OCI-LY1 (cell line): ENCODE measurements around the gene ZNF862.

Experiments
- H2AFZ ChIP-seq: fragments of 200-600 bp; sonication (generic), shearing (Covaris generic); 2 replicates; pipeline ENCODE4 v1.6.0; 2014; ENCODE audit warnings: antibody characterized with exemption, mild to moderate bottlenecking, low read length
- H3F3A ChIP-seq: fragments of 200-600 bp; sonication (generic), shearing (Covaris generic); 2 replicates; pipeline ENCODE4 v1.6.0; 2014; ENCODE audit warnings: mild to moderate bottlenecking, antibody characterized with exemption, low read length, moderate library complexity; ENCODE audit not compliant: insufficient read depth
- H3K27ac ChIP-seq: fragments of 200-600 bp; sonication (generic); 2 replicates; pipeline ENCODE4 v1.5.1; 2014; ENCODE audit warnings: low read length, mixed run types, mild to moderate bottlenecking, low read depth; ENCODE audit not compliant: poor library complexity, severe bottlenecking
- H3K27me3 ChIP-seq: fragments of 200-600 bp; sonication (generic); 2 replicates; pipeline ENCODE4 v1.6.0; 2014; ENCODE audit warnings: antibody characterized with exemption, mild to moderate bottlenecking, low read length, moderate library complexity; ENCODE audit not compliant: insufficient read depth
- H3K36me3 ChIP-seq: fragments of 200-600 bp; sonication (generic); 2 replicates; pipeline ENCODE4 v1.6.1; 2014; ENCODE audit warnings: mild to moderate bottlenecking, antibody characterized with exemption, low read length, moderate library complexity, mixed read lengths; ENCODE audit not compliant: insufficient read depth
- H3K4me1 ChIP-seq: fragments of 200-600 bp; sonication (generic); 2 replicates; pipeline ENCODE4 v1.5.1; 2014; ENCODE audit warnings: mild to moderate bottlenecking, low read length, moderate library complexity; ENCODE audit not compliant: insufficient read depth, severe bottlenecking
- H3K4me2 ChIP-seq: fragments of 200-600 bp; sonication (generic), shearing (Covaris generic); 2 replicates; pipeline ENCODE4 v1.6.1; 2014; ENCODE audit warnings: low read length
- H3K4me3 ChIP-seq: fragments of 200-600 bp; sonication (generic); 2 replicates; pipeline ENCODE4 v1.5.1; 2014; ENCODE audit warnings: low read length, low read depth, mild to moderate bottlenecking, mixed read lengths; ENCODE audit not compliant: poor library complexity, severe bottlenecking
- H3K79me2 ChIP-seq: fragments of 200-600 bp; shearing (Covaris generic); 2 replicates; pipeline ENCODE4 v1.6.1; 2016; ENCODE audit warnings: mixed run types, low read length, mixed read lengths; ENCODE audit not compliant: insufficient read depth
- H3K9ac ChIP-seq: fragments of 200-600 bp; sonication (generic), shearing (Covaris generic); 2 replicates; pipeline ENCODE4 v1.6.1; 2014; ENCODE audit warnings: mild to moderate bottlenecking, low read length, mixed read lengths
- H3K9me2 ChIP-seq: fragments of 200-600 bp; sonication (generic), shearing (Covaris generic); 2 replicates; pipeline ENCODE4 v1.6.1; 2014; ENCODE audit warnings: low read depth, mild to moderate bottlenecking, low read length, mixed read lengths
- H3K9me3 ChIP-seq: fragments of 200-600 bp; shearing (Covaris generic); 2 replicates; pipeline ENCODE4 v1.6.1; 2014; ENCODE audit warnings: low read length, mixed read lengths
- H4K20me1 ChIP-seq: fragments of 200-600 bp; sonication (generic), shearing (Covaris generic); 2 replicates; pipeline ENCODE4 v1.6.0; 2016; ENCODE audit warnings: mild to moderate bottlenecking, low read length; ENCODE audit not compliant: insufficient read depth
- EZH2 ChIP-seq: fragments of 200-600 bp; sonication (generic), shearing (Covaris generic); IDR thresholded peaks from 2 replicates; pipeline ENCODE4 v1.8.0; 2017; ENCODE audit warnings: borderline replicate concordance, mixed run types, mild to moderate bottlenecking, antibody characterized with exemption, low read length, moderate library complexity, mixed read lengths
- TF ChIP-seq, protein P1 (sequence below): fragments of 200-600 bp; sonication (generic), shearing (Covaris generic); IDR thresholded peaks from 2 replicates; pipeline ENCODE4 v1.5.1; 2017; ENCODE audit warnings: mild to moderate bottlenecking, antibody characterized with exemption, low read length, moderate library complexity, mixed read lengths

Gene ZNF862

DNA sequence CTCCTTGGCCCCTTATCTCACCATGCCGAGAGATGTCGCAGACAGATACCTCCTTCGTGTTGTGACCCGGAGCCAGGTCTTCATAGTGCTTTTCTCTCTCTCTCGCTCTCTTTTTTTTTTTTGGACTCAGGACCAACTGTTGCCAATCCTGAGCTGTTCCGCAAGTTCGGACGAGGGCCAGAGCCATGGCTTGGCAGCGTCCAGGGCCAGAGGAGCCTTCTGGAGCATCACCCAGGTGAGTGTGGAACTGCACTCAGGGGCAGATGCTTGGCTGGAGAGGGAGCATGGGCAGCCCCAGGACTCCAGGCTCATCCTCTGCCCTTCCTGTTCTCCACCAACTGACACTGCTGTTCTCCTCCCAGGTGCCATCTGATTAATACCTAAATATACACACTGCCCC lies 7.8 kb downstream of the ZNF862 start:
- Histone ChIP-seq H3K4me1 (no peaks in the 10 kb centered on the region), H2AFZ (no peak overlapping the region), H3K36me3 (no peaks in the 10 kb centered on the region), H3F3A (no peaks in the 10 kb centered on the region), H3K27me3 (peaks cover 4% of the 10 kb centered on the region; the same call in 1 of the 2 replicates), H3K9me3 (no peaks in the 10 kb centered on the region), H3K27ac (no peak overlapping the region), H3K9ac (no peak overlapping the region), H3K9me2 (no peaks in the 10 kb centered on the region), H3K4me2 (no peak overlapping the region), H3K79me2 (no peaks in the 10 kb centered on the region), H3K4me3 (no peak overlapping the region), H4K20me1 (no peaks in the 10 kb centered on the region)
- TF ChIP-seq, protein P1, sequence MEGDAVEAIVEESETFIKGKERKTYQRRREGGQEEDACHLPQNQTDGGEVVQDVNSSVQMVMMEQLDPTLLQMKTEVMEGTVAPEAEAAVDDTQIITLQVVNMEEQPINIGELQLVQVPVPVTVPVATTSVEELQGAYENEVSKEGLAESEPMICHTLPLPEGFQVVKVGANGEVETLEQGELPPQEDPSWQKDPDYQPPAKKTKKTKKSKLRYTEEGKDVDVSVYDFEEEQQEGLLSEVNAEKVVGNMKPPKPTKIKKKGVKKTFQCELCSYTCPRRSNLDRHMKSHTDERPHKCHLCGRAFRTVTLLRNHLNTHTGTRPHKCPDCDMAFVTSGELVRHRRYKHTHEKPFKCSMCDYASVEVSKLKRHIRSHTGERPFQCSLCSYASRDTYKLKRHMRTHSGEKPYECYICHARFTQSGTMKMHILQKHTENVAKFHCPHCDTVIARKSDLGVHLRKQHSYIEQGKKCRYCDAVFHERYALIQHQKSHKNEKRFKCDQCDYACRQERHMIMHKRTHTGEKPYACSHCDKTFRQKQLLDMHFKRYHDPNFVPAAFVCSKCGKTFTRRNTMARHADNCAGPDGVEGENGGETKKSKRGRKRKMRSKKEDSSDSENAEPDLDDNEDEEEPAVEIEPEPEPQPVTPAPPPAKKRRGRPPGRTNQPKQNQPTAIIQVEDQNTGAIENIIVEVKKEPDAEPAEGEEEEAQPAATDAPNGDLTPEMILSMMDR = no peak
- TF ChIP-seq EZH2 = no peak

DNA sequence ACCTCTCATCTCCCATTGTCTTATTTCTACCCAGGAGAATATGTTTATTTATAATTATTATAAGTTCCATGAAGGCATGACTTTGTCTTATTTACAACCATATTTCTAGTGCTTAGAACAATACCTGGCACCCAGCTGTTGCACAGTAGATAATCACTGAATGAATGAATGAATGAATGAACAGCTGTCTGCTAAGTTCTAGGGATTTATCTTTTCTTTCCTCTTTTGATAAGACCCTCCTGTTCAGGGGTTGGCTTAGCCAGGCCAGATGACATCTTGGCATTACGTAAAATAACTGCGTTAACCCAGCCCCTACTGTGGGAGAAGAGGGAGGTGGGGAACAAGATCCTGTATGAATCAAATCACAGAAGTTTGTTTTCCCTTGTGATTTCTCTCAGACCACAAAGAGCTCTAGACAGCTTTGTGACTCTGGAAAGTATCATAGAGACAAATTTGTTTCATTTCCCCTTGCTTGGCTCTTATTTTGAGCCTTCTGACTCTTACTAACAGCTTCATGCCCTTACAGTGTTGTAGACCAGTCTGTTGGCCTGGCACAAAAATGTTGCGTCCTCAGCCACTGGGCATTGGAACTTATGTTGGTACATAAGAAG lies 8.4 kb downstream of the ZNF862 start:
- no peak overlapping the region for H3K4me2 ChIP-seq
- no peak overlapping the region for H3K9ac ChIP-seq
- no peaks in the 10 kb centered on the region for H3K79me2 ChIP-seq
- H3K4me3 ChIP-seq = no peak overlapping the region
- H3K9me3 ChIP-seq = no peaks in the 10 kb centered on the region
- H2AFZ ChIP-seq = no peak overlapping the region
- H3K9me2 ChIP-seq = no peaks in the 10 kb centered on the region
- no peaks in the 10 kb centered on the region for H4K20me1 ChIP-seq
- no peaks in the 10 kb centered on the region for H3K36me3 ChIP-seq
- no peaks in the 10 kb centered on the region for H3F3A ChIP-seq
- peaks cover 4% of the 10 kb centered on the region; the same call in 1 of the 2 replicates for H3K27me3 ChIP-seq
- TF ChIP-seq EZH2 = no peak
- TF ChIP-seq, protein P1 = no peak
- H3K4me1 ChIP-seq = no peaks in the 10 kb centered on the region
- H3K27ac ChIP-seq = no peak overlapping the region

DNA sequence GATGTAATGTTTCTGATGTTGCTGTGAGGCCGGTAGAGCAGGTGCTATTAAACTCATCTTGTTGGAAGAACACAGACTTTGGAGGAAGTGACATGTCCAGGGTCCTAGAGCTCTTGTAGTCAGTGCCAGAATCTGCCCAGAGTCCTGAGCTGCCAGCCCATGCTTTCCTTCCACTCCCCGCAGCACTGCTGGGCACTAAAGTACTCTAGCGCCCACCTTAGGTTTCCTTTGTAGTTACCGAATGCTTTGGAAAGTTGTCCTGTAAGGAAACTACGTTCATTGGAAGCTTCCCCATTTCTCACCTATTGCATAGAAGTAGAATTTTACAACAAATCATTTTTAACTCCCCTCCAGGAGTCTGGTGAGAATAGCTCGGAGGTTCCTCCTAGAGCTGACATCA lies 11.0 kb downstream of the ZNF862 start:
- H3K4me1 ChIP-seq = no peaks in the 10 kb centered on the region
- TF ChIP-seq, protein P1 = peak; percentile 9; the same call in 1 of the 2 replicates
- no peak for TF ChIP-seq EZH2

More for the DNA sequence above, 11.0 kb downstream of the ZNF862 start:
- Histone ChIP-seq H2AFZ (no peak overlapping the region), H3K9me2 (no peaks in the 10 kb centered on the region), H3K9me3 (no peaks in the 10 kb centered on the region), H3K9ac (no peak overlapping the region), H3K4me2 (no peak overlapping the region), H3K79me2 (no peaks in the 10 kb centered on the region), H3K27ac (no peak overlapping the region), H4K20me1 (no peaks in the 10 kb centered on the region), H3K4me3 (no peak overlapping the region), H3F3A (no peaks in the 10 kb centered on the region), H3K27me3 (no peaks in the 10 kb centered on the region), H3K36me3 (no peaks in the 10 kb centered on the region)
